GM19468 (cell line): Measurements from ENCODE around the gene BBX.
"Not testable (repeated sequence)": the region's sequence is repeated elsewhere in the genome, so short reads cannot be mapped to it uniquely, and the experiment has no call there.

Experiments
- ATAC-seq: cut with Tn5 transposase; IDR thresholded peaks from one replicate; pipeline ENCODE4 v1.9.1; 2021; ENCODE audit warnings: mild to moderate bottlenecking, moderate library complexity, moderate number of reproducible peaks; ENCODE audit not compliant: unreplicated experiment; ENCODE audit errors: extremely low read depth

The BBX gene

DNA sequence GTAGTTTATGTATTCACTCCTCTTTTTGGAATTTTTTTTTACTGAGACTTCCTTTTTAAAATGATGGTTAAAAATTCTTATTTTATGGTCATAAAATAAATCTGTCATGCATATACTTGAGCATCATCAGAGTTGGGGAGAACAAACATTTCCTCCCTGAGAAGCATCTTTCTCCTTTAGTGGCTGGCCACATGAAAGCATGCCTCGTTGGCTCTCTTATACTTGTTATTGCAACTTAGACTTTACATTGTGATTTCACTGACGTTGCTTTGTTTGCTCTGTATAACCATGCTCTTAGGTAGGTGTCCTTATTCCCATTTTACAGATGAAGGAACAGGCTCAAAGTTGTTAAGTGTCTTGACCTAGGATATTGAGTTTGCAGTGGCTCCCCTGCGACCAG, 18.1 kb downstream of the BBX start:
- no peak for ATAC-seq

DNA sequence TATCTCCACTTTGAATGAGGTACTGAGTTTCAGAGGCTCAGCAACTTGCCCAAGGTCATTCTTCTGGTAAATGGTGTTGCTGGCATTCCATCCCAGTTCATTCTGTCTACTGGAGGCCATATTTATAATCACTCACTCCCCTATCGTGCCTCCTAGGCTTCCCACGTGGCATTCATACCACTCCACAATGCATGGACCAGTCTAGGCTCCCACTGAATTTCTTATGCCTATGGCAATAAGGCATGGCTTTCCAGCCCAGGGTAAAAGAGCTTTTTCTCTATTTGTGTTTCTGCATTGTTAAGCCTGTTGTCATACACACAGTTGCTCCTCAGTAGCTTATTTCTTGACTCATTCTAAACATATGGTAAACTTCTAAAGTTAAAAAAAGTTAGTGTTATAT, 19.9 kb downstream of the BBX start:
- ATAC-seq = no peak

DNA sequence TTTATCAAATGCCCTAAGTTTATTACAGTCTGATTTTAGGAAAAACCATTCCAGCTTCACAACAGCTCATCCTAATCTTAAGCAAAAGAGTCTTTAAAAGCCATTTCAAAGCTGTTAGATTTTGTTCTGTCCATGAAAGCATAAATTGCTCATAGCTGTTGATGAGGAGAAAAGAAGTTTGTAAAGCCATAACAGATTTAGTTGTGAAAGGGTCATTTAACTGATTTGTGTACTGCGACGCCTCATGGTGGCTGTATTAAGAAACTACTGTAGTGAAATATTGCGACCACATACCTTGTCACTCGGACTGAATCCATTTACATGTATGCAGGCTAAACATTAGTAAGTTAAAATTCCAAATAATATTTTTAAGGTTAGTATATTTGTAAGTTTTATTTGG, 20.9 kb downstream of the BBX start:
- no peak for ATAC-seq

DNA sequence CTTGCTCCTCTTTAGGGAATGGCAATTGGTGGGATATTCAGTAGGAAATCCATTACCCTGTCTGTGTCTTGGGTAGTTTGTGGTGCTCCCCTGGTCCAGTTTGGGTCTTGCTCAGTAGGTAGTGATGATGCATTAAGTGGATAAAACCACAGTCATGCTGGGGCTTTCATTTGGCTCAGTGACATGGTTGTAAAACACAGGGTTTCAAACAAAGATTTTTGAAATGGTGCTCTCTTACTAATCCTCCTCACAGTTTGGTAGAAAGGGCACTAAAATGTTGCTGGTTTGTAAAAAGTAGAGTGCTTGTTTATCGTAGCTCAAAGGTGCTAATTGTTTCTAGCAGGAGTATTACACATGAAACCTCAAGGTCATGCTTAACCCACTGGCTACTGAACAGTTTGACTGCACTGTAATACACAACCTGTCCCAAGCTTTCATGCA, 22.9 kb downstream of the BBX start:
- no peak for ATAC-seq

DNA sequence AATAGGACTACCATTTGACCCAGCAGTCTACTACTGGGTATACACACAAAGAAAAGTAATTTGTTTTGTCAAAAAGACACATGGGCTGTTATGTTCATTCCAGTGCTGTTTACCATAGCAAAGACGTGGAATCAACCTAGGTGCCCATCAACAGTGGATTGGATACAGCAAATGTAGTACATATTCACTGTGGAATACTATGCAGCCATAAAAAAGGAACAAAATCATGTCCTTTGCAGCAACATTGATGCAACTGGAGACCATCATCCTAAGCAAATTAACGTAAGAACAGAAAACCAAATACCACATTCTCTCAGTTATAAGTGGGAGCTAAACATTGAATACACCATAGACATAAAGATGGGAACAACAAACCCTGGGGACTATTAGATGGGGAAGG, 25.8 kb downstream of the BBX start:
- no peak for ATAC-seq

DNA sequence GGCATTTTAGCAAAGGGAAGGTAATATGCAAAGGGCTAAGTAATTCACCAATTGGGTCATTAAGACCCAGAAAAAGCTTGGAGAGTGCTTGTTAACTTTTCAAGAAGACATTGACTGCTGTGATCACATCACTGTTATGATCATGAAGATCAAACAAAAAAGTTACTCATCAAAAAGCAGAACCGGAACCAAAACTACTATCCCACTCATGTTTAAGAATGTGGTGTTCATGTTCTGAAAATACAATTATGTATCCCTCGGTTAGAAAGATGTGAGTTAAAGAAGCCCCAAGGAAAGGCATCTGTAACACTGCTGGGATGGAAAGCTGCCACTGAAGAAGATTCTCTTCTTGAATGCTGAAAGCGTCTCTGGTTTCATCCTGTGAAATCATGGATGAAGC, 32.6 kb downstream of the BBX start:
- no peak for ATAC-seq

DNA sequence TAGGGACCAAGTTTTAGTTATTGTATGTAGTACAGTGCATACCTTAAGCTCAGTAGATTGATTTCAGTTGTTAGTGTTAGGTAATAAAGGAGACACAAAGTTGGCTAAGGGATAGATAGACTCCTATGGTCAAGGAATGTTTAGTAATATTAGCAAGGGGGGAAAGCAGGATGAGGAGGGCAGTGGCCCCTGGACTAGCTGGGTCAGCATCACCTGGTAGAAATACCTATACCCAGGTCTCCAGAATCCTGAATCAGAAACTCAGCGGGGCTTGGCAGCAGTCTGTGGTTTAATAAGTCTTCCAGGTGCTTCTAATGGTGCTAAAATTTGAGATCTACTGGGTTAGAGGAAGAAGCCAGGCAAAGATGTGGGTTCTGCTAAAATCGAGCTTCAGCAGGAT, 35.0 kb downstream of the BBX start:
- no peak for ATAC-seq

DNA sequence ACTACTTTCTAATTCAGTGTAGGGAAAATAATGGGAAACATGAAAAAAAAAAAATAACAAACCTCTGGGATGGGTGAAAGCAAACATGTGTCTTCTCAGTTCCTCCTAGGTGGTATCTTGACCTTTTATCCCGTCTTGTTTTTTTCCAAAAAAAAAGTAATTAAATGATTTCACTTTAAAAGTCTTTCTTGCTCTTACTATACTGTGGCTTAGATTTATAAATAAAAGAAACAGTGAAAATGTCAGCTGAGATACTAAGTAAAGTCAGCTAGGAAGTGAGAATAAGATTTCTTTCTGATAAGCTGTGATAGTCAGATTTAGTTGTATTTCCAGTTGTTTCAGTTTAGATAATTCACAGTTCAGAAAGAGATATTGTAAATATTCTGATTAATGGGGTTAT, 37.4 kb downstream of the BBX start:
- no peak for ATAC-seq

DNA sequence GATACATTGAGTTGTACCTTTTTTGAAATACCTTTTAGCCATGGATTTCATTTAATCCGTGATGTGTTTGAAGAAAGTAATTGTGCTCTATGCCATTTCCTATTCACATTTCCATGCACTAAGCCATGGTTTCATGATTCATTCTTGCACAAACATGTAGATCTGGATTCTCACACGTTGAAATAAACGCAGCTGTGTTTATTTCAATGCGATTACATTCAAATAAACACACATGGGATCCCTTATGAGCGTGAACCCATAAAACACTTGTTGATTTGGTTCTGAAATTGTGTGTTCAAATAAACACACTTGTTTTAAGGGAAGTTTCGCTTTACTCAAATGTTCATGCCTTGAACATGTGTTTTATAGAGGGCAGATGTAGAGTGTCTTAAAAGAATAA, 39.2 kb downstream of the BBX start:
- ATAC-seq = no peak

DNA sequence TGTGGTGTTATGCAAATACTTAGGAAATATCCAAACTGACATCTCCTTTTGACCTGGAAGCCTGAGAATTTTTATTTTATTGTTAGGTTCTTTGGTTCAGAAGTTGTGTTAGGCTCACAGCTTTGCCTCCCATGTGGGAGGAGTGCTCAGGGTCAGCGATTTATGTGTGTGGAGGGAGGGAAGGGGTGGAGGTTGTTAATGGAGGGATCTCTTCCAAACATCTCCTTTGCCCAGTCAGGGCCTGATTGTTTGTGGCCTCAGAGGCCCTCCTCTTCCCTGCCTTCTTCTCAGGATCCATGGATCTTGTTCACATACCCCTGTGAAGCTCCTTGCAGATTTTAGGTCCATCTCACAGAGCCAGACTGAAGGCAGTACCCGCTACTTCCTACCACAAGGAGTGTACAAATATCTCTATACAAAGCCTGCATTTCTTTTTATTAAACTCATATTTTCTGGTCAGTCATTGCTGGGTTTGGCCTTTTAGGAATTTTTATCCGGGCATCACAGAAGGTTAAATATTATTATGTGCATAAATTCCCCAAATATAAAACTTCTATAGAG, 40.3 kb downstream of the BBX start:
- no peak for ATAC-seq

DNA sequence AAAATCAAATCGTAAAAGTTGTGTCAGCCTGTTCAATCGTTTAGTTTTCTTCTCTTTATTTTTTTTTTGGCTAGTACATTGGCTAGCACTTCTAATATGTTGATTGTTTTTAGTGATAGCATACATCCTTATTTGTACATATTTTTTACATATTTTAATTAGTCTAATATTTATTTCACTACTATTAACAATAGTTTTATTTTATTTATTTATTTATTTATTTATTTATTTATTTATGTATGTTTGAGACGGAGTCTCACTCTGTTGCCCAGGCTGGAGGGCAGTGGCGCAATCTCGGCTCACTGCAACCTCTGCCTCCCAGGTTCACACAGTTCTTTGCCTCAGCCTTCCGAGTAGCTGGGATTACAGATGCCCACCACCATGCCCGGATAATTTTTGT, 42.5 kb downstream of the BBX start:
- not testable (repeated sequence) for ATAC-seq

DNA sequence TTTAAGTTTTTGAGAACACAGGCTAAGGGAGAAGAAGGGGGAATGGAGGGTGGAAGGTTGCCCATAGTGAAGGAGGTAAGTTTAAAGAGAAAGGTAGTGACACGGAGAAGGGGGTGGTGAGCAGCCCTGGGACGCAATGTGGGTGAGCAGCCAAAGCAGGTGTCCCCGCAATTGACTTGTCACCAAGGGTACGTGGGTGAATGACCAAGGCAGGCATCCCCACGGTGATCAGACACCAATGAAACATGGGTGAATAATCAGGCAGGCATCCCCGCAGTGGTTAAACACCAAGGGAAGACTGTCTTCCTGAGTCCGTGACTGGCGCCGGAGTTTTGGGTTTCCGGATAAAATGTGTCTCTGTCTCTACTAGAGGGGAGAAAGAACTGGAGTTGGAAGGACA, 48.3 kb downstream of the BBX start:
- not testable (repeated sequence) for ATAC-seq

DNA sequence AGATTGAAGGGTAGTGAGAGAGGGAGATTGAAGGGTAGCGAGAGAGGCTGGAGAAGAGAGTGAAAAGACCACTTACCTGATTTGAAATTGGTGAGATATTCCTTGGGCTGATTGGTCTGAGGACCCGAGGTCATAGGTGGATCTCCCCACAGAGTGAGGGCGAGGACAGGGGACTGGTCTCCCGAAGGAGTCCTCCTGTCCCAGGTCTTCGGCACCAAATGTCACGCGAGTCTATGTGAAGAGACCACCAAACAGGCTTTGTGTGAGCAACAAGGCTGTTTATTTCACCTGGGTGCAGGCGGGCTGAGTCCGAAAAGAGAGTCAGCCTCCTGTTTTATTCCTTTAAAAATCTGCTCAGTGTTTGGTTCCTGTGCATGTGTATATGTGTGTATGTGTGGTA, 48.7 kb downstream of the BBX start:
- not testable (repeated sequence) for ATAC-seq

DNA sequence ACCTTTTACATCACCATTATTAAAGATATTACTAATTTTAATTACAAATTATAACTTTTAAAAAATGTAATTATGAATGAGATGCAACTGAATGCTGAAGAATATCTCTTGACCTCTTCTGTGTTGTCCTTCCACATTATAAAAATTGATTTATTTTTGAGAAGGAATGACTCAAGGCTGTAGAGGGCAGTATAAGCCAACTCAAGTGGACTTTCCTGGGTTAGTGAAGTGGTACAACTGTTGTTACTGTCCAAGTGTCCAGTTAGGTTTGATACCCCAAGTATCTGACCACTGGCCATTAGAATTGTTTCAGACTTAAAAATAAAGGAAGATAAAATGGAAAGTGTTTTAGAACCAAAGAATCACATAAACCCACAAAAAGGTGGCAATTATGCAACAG, 51.9 kb downstream of the BBX start:
- ATAC-seq = no peak

DNA sequence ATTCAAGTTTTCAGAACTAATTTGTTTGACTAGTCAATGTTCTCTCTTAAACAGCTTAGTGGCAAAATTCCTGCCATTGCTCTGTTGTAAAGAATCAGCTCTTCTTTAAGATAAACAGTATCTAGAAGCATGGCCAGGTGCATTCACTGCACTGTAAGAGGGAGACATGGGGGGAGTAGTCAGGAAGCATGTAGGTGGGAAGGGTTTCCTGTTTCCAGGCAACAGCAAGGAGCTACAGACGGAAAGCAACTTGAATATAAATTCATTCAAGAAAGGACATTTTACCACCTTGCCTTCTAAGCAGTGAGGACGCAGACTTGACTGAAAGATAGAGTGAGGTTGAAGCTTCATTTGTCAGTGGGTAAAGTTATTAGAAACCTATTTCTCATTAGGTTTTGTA, 55.3 kb downstream of the BBX start:
- ATAC-seq = no peak

DNA sequence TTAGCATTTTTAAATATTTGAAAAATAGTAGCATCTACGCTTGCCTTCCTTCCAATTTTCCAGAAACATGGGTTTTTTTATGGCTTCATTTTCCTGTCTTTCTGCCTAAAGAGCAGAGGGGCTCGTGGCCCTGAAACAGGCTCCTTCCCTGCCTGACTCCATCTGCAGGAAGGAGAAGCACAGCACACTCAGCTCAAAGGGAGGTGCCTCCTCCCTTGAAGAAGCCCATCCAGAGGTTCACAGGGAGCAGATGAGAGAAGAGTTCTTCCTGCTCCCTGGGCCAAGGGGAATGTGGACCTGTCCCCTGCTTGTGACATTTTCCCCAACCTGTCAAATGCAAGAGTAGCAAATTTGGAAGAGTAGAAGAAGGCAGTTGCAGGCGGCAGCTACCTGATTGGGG, 55.8 kb downstream of the BBX start:
- no peak for ATAC-seq

DNA sequence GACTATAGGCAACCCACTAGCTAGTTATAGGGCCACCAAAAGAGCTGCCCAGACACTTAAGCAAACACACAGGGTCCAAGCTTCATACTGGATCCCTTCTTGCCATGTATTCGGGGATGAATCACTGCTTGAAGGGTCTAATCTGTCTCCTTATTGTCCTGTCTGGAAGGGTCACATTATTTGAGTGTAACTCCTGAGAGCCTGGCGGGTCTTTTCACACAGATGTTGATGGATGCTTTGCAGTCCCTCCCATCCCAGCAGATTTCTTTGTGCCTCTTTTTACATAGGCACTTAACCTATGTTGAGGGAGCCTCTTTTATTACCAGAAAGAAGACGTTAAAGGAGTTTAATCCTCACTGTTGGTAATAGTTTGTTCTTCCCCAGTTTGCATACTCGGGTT, 56.6 kb downstream of the BBX start:
- no peak for ATAC-seq

DNA sequence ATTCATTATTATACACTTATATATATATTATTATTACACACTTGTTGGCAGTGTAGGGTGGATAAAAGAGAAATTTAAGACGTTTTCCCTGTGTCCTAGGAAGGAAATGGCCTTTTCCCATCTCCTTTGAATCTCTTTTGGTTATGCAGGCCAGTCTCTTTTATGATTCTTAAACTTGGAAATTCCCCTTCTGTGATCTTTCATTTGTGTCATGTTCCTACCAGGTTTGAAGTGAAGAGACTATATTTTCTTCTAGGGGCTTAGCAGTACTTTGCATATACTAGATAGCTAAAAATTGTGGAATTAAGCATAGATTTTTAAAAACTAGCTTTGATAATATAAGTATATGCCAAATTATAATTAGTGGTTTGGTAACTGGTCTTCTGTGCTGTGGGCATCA, 58.5 kb downstream of the BBX start:
- ATAC-seq = no peak

DNA sequence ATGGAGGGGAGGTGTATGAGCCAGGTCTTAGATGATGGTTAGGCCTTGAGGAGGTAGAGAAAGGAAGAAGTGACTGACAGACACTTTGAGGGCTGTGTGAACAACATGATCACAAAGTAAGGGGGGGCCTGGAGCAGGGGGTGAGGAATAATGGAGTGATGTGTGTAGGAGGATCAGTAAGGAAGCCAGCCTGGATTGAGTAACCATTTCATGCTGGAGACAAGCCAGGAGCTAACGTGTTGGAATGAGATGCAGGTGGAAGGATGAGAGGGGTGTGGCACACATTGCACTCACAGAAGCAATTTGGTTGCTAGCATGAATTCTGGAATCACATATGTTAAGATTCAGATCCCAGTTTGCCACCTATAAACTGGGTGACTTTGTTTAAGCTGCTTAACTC, 65.5 kb downstream of the BBX start:
- no peak for ATAC-seq

DNA sequence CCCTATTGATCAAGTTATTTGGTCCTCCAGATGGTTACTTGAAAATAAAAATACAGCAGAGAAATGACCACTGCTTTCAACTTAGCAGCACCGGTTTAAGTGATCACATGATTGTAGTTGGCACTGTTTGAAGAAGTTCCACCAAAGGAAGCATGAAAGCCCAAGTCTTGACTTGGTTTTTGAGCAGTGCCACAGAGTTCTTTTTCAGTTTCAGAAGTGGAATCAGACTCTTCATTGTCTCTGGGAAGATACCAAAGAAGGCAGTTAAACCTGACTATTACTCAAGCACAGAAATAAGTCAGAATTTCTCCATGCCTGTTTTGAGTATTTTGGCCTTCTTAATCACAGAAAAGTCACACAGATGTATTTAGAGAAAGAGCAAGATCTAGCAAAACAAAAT, 66.7 kb downstream of the BBX start:
- peak; percentile 88 for ATAC-seq

DNA sequence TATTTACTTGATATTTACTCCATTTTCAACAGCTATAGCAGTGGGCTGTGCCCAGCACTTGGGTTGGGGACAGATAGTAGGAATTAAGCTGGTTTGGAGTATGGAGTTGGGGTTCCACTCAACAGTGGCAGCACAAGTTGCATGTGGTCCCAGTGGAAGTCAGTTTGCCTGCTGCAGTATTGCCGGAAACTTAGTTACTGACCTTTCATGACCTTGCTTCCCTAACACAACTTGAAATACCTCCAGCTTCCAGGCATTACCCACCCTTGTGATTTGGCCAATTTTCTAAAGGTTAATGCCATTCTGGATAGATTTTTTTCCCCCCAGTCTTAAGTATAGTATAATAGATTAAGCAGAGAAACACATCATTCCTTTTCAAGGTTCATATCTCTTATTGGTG, 68.0 kb downstream of the BBX start:
- ATAC-seq = no peak

DNA sequence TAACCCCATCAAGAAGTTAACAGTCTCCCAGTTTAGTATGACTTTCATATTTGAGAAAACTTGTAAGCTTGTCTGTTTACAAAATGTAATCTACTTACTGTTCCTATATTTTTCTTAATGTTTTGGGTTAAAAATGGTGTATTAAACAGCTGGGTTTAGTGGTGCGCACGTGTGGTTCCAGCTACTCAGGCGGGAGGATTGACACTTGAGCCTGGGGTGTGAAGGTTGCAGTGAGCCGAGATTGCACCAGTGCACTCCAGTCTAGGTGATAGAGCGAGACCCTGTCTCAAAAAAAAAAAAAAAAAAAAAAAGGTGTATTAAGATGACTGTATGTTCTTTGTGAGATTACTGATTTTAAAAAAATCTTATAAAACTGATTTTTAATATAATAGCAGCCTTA, 69.3 kb downstream of the BBX start:
- no peak for ATAC-seq

DNA sequence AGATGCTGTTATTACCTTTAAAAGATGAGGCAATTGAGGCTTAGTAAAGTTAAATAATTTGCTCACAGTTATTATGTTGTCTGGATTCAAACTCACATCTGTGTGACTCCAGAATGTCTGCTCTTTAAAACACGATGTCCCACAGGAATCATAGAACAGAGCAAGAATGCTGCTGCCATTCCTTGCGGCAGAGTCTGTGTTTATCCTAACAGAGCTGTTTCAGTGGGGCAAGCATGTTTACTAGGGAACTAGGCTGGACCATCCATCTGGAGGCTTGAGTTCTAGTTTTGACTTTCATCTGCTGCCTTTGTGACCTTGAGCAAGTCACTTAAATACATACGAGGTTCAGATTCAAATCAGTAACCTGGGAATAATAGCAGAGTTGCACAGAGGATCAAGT, 72.1 kb downstream of the BBX start:
- ATAC-seq = no peak
